ENCODE data around the gene HMBS.

- no peak for TF ChIP-seq EZH2 (IDR thresholded peaks at IDR 0.05; ENCODE audit: insufficient read depth, low read length)
- TF ChIP-seq CTCF (IDR thresholded peaks at IDR 0.05; ENCODE audit: insufficient read depth, low read depth, low read length), result no peak
These were observed 17.2 kb downstream of the HMBS start, which contains the start of gene DPAGT1 for GRCh38 chr11:119101759-119102423.
